NCI-H524 treated with DMSO at 0.1 percent for 48 hours (cell line): ENCODE results near the gene PPA2.
"Not testable (repeated sequence)": the region's sequence is repeated elsewhere in the genome, so short reads cannot be mapped to it uniquely, and the experiment has no call there.

ENCODE experiments used
- DNase-seq: peaks from one replicate; lab custom pipeline; 2025; lab: John Stamatoyannopoulos, UW

The PPA2 gene

GRCh38 chr4:105473324-105474098 lies at the start of gene PPA2:
Gene PPA2 (minus strand): TSS chr4:105474062. CDS start chr4:105474050, 12 bp downstream.
- DNase-seq = no peak

- no peak for DNase-seq
Measured at GRCh38 chr4:105520819-105521790, 47.2 kb upstream of the PPA2 start.

- DNase-seq = no peak
Measured at GRCh38 chr4:105510245-105510644, 36.4 kb upstream of the PPA2 start.

- no peak for DNase-seq
Measured at GRCh38 chr4:105509714-105510113, 35.9 kb upstream of the PPA2 start.

GRCh38 chr4:105509291-105509690 lies 35.4 kb upstream of the PPA2 start:
- DNase-seq = no peak

GRCh38 chr4:105504744-105505143 lies 30.9 kb upstream of the PPA2 start:
- no peak for DNase-seq

GRCh38 chr4:105503484-105503883 lies 29.6 kb upstream of the PPA2 start:
- DNase-seq = no peak

GRCh38 chr4:105496899-105497298 lies 23.0 kb upstream of the PPA2 start:
- no peak for DNase-seq

- no peak for DNase-seq
Measured at GRCh38 chr4:105495667-105496066, 21.8 kb upstream of the PPA2 start.

GRCh38 chr4:105490523-105490922 lies 16.7 kb upstream of the PPA2 start:
- DNase-seq = no peak

GRCh38 chr4:105483840-105484239 lies 10.0 kb upstream of the PPA2 start:
- no peak for DNase-seq

GRCh38 chr4:105474099-105474518 lies 247 bp upstream of the PPA2 start:
- no peak for DNase-seq

GRCh38 chr4:105472871-105473323 lies 965 bp downstream of the PPA2 start:
- DNase-seq = no peak

GRCh38 chr4:105471566-105472176 lies 2.2 kb downstream of the PPA2 start:
- DNase-seq = no peak

- no peak for DNase-seq
Measured at GRCh38 chr4:105470766-105471165, 3.1 kb downstream of the PPA2 start.

GRCh38 chr4:105469736-105470135 lies 4.1 kb downstream of the PPA2 start:
- no peak for DNase-seq

- no peak for DNase-seq
Measured at GRCh38 chr4:105466580-105466979, 7.3 kb downstream of the PPA2 start.

- DNase-seq = not testable (repeated sequence)
Measured at GRCh38 chr4:105464563-105464962, 9.3 kb downstream of the PPA2 start.

GRCh38 chr4:105462576-105462975 lies 11.3 kb downstream of the PPA2 start:
- DNase-seq = no peak

GRCh38 chr4:105461621-105462382 lies 12.1 kb downstream of the PPA2 start:
- DNase-seq = no peak

GRCh38 chr4:105461221-105461620 lies 12.6 kb downstream of the PPA2 start:
- no peak for DNase-seq

GRCh38 chr4:105460306-105460705 lies 13.6 kb downstream of the PPA2 start:
- DNase-seq = no peak
